Neural crest cell (in vitro differentiated cells): ENCODE results near the gene ALDH1A3. TPM values are rescaled to one million over a fixed set of nuclear protein-coding genes. Genes with fewer than 3 reads are reported as not detected.

Experiments
- DNase-seq: peaks from one replicate; pipeline ENCODE4 v3.0.0; 2021; ENCODE audit warnings: low read depth, mixed read lengths, low spot score
- H3K27ac Mint-ChIP-seq: one replicate; pipeline ENCODE4 v1.8.0; 2021; ENCODE audit warnings: mild to moderate bottlenecking, mixed read lengths; ENCODE audit not compliant: unreplicated experiment
- H3K27me3 Mint-ChIP-seq: 2 replicates; pipeline ENCODE4 v1.8.0; 2021; ENCODE audit warnings: low read depth, mild to moderate bottlenecking, mixed read lengths
- H3K36me3 Mint-ChIP-seq: 2 replicates; pipeline ENCODE4 v1.8.0; 2021; ENCODE audit warnings: low read depth, mild to moderate bottlenecking, mixed read lengths
- H3K4me1 Mint-ChIP-seq: 2 replicates; pipeline ENCODE4 v1.8.0; 2021; ENCODE audit warnings: mixed read lengths
- H3K4me3 Mint-ChIP-seq: one replicate; pipeline ENCODE4 v1.8.0; 2021; ENCODE audit warnings: mild to moderate bottlenecking, mixed read lengths
- H3K9me3 Mint-ChIP-seq: 2 replicates; pipeline ENCODE4 v1.8.0; 2021; ENCODE audit warnings: mixed read lengths
- CTCF ChIP-seq: fragments of 200-600 bp; sonication (generic); conservative IDR thresholded peaks from 2 replicates; pipeline ENCODE4 v1.5.0; 2021; ENCODE audit warnings: antibody characterized with exemption, mild to moderate bottlenecking
- total RNA-seq: library from RNA; stranded (reverse); gene quantifications from 2 replicates; pipeline ENCODE4 v1.2.1, GENCODE V29; 2021

Gene ALDH1A3
- total RNA-seq, 1 donor from 2014 or later: 8.0 TPM

- Mint-ChIP-seq H3K27me3 (peaks cover 14% of the 10 kb centered on the region), H3K36me3 (peaks cover 7% of the 10 kb centered on the region), H3K4me3 (no peak overlapping the region), H3K9me3 (peaks cover 7% of the 10 kb centered on the region), H3K4me1 (peaks cover 6% of the 10 kb centered on the region), H3K27ac (no peak overlapping the region)
- no peak for DNase-seq
- TF ChIP-seq CTCF: no peak
Observed at GRCh38 chr15:100909565-100909964, 29.9 kb downstream of the ALDH1A3 start.

- peaks cover 8% of the 10 kb centered on the region for H3K4me1 Mint-ChIP-seq
- no peak overlapping the region for H3K4me3 Mint-ChIP-seq
- DNase-seq: no peak
- H3K36me3 Mint-ChIP-seq: peaks cover 7% of the 10 kb centered on the region
- H3K27ac Mint-ChIP-seq: peak overlapping the region; percentile 62
- H3K9me3 Mint-ChIP-seq: peaks cover 7% of the 10 kb centered on the region
- TF ChIP-seq CTCF: peak; percentile 44
- peaks cover 21% of the 10 kb centered on the region for H3K27me3 Mint-ChIP-seq
Observed at GRCh38 chr15:100909989-100910955, 30.6 kb downstream of the ALDH1A3 start.

- no peak overlapping the region for H3K4me3 Mint-ChIP-seq
- peaks cover 8% of the 10 kb centered on the region for H3K4me1 Mint-ChIP-seq
- peaks cover 7% of the 10 kb centered on the region for H3K9me3 Mint-ChIP-seq
- no peak overlapping the region for H3K27ac Mint-ChIP-seq
- TF ChIP-seq CTCF: no peak
- no peak for DNase-seq
- peaks cover 25% of the 10 kb centered on the region for H3K27me3 Mint-ChIP-seq
- H3K36me3 Mint-ChIP-seq: peaks cover 7% of the 10 kb centered on the region
Observed at GRCh38 chr15:100911086-100911485, 31.5 kb downstream of the ALDH1A3 start.

GRCh38 chr15:100913961-100914360 is 34.3 kb downstream of the ALDH1A3 start:
- H3K36me3 Mint-ChIP-seq: peaks cover 7% of the 10 kb centered on the region
- H3K4me3 Mint-ChIP-seq: no peak overlapping the region
- DNase-seq: no peak
- H3K27me3 Mint-ChIP-seq: peaks cover 50% of the 10 kb centered on the region
- peaks cover 7% of the 10 kb centered on the region for H3K9me3 Mint-ChIP-seq
- no peak for TF ChIP-seq CTCF
- H3K4me1 Mint-ChIP-seq: peaks cover 14% of the 10 kb centered on the region
- H3K27ac Mint-ChIP-seq: no peak overlapping the region

- Mint-ChIP-seq H3K36me3 (peaks cover 7% of the 10 kb centered on the region), H3K4me3 (no peak overlapping the region), H3K27me3 (peaks cover 54% of the 10 kb centered on the region), H3K27ac (no peak overlapping the region), H3K9me3 (peaks cover 7% of the 10 kb centered on the region), H3K4me1 (peaks cover 14% of the 10 kb centered on the region)
- no peak for DNase-seq
- peak; percentile 46 for TF ChIP-seq CTCF
Observed at GRCh38 chr15:100914876-100915275, 35.2 kb downstream of the ALDH1A3 start.
